Stimulated activated CD4-positive, alpha-beta T cell treated with anti-CD3 and anti-CD28 coated beads, Interleukin-15, amount 100 ng/mL, for 1 hour (primary cell): Measurements from ENCODE around the gene GRK6.
"Not testable (repeated sequence)": the region's sequence is repeated elsewhere in the genome, so short reads cannot be mapped to it uniquely, and the experiment has no call there.

Experiments used
- DNase-seq, 2 donors: peaks; one replicate each; pipeline ENCODE4 v3.0.0-alpha.2; 2020; ENCODE audit warnings: low read depth in 1 of 2, low spot score in 1 of 2

The GRK6 gene

GRCh38 chr5:177483994-177484901 lies 57.8 kb downstream of the GRK6 start:
- DNase-seq = no peak

- DNase-seq = no peak
Observed at GRCh38 chr5:177484902-177485549, 58.5 kb downstream of the GRK6 start.

DNA sequence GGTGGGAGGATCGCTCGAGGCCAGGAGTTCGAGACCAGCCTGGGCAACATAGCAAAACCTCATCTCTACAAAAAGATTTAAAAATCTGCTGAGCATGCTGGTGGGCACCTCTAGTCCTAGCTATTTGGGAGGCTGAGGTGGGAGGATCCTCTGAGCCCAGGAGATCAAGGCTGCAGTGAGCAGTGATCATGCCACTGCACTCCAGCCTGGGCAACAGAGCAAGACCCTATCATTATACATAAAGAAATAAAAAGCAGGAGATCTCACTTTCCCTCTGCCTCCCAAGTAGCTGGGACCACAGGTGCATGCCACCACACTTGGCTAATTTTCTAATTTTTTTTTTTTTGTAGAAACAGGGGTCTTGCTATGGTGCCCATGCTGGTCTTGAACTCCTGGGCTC lies 59.3 kb downstream of the GRK6 start:
- DNase-seq = not testable (repeated sequence)

DNA sequence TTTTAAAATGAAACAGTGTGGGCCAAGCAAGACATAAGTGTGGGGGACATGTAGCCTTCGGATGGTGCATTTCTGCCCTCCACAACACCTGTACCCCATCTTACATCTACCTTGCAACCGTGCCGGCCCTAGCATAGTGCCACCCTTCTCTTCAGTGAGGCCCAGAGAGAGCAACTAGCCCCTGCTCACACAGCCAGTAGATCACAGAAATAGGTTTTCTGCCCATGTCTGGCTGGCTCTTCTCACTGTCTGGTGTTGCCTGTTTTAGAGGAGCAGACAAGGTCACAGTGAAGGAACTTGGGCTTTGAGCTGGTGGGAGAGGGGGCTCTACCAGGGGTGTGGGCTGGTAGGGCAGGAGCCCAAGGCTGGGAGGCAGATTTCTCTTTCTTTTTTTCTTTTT lies 59.8 kb downstream of the GRK6 start:
- DNase-seq = no peak

- DNase-seq = no peak
Observed at GRCh38 chr5:177487144-177487543, 60.7 kb downstream of the GRK6 start.

DNA sequence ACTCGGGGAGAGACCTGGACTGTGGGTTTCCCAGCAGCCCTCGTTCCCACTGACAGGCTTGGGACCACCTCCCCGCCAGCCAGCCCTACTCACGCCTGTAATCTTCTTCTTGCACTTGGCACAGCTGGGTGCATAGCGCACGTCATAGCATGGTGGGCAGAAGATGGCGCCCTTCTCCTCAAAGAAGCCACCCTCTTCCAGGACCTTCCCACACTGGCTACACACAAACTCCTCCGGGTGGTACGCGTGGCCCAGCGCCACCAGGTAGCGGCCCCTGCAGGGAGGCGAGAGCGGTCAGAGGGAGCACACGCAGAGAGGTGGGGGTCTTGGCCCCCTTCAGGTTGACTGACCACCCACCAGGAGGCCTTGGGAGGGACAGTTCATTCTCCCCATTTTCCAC lies 61.5 kb downstream of the GRK6 start:
- DNase-seq = no peak

- DNase-seq = no peak
Observed at GRCh38 chr5:177489119-177489716, 62.7 kb downstream of the GRK6 start.

DNA sequence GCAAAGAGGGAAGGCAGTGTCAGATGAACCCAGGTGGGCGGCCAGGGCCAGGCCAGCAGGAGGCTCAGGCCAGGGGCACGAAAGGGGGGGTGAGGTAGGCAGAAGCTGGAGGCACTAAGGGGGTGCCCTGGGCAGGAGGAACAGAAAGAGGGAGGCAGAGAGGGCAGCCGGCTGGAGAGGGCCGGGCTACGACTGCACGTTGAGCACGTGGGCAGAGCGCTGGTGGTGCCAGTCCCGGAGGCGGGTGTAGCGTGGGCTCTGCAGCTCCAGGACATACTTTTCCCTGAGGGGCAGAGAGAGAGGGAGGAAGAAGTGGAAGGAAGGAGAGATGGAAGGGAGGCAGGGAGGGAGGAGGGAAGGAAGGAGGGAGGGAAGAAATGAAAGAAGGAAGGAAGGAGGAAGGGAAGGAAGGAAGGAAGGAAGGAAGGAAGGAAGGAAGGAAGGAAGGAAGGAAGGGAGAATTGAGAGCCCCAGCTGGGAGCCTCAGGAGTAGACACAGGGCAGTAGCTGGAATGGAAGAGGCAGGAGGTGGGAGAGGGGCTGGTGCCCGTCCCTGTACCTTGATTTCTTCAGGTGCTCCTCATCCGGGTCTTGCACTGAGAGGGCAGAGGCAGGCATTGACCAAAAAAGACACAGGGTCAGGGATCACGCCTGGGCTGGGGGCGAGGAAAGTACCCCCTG lies 64.0 kb downstream of the GRK6 start:
- DNase-seq = no peak

GRCh38 chr5:177490992-177491391 lies 64.5 kb downstream of the GRK6 start:
- no peak for DNase-seq

DNA sequence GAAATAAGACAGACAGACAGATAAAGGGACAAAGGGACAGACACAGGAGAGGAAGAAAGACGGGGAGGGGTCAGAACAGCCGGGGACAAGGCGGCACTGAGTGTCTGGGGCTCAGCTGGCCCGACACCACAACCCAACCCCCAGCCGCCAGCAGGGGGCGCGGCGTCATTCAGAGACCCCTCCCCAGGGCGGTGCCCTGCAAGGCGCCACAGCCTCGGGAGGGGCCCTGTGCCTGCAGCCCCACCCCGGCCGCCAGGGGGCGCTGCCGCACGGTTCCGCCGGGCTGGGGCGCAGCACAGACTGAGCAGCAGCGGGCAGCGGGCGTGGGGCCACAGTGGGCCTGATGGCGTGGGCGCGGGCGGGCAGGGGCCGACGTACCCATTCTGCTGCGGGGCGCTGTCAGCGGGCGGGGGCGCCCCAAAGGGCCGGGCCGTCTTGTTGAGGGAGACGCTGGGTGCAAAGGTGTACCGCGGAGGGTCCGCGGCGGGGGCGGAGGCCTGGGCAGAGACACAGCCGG lies 65.0 kb downstream of the GRK6 start:
- DNase-seq = no peak

- no peak for DNase-seq
Observed at GRCh38 chr5:177491983-177492746, 65.7 kb downstream of the GRK6 start.
